NCI-H2196 treated with DMSO at 0.1 percent for 48 hours (cell line): ENCODE measurements around the gene MEOX1.

Experiments used
- DNase-seq: peaks from one replicate; lab custom pipeline; 2025; ENCODE audit not compliant: unreplicated experiment; lab: John Stamatoyannopoulos, UW

The MEOX1 gene

GRCh38 chr17:43658900-43659299, 2.8 kb downstream of the MEOX1 start:
- no peak for DNase-seq

GRCh38 chr17:43655693-43656255, 5.9 kb downstream of the MEOX1 start:
- no peak for DNase-seq

GRCh38 chr17:43652124-43652480, 9.6 kb downstream of the MEOX1 start:
- no peak for DNase-seq

GRCh38 chr17:43650471-43650870, 11.3 kb downstream of the MEOX1 start:
- no peak for DNase-seq

DNA sequence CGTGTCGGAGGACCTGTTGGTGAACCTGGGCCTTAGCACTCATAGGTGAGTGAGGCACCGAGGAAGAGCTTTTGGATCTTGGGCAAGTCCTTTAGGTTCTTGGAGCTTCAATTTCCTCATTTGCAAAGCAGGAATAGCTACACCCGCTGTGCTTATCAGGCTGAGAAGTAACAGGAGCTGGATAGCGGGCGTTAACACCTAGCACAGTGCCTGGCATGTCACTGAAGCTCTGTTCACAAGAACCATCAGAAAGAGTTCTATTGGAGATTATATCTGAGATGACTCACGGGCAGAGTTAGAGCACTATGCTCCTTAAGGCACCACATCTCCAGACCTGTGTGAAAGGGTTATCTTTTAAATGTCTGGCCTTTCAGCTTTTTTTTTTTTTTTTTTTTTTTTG, 12.8 kb downstream of the MEOX1 start:
- no peak for DNase-seq

GRCh38 chr17:43645765-43646481, 15.8 kb downstream of the MEOX1 start:
- no peak for DNase-seq

DNA sequence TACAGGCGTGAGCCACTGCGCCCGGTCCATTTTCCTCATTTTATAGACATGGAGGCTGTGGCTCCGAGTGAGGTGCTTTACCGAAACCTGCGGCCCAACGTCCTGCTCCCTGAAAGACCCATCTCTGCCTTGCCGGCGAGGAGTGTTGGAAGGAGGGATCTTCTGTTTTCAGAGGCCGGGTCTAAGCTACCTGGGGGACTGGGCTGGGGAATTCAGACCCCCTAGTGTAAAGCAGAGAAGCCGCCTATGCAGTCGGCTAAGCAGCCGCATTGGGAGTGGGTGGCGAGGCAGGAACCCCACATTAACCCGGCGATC, 16.3 kb downstream of the MEOX1 start:
- DNase-seq = no peak

DNA sequence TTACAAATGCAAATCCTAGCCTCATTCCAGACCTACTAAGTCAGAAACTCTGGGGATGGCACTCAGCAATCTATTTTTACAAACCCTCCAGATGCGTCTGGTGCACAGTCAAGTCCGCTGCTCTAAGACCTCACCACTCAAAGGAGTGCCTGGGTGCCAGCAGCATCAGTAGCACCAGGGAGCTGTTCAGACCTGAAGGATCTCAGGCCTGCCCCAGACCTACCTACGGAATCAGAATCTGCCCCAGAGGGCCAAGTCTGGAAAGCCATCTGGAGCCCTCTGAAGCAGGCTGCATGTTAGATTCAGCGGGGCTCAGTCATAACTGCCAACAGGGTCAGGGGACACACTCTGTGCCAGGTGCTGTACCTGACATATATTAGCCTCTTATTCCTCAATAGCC, 17.6 kb downstream of the MEOX1 start:
- DNase-seq = no peak

- no peak for DNase-seq
Observed at GRCh38 chr17:43641416-43641815, 20.3 kb downstream of the MEOX1 start.

GRCh38 chr17:43640491-43641252, 21.1 kb downstream of the MEOX1 start:
- no peak for DNase-seq

DNA sequence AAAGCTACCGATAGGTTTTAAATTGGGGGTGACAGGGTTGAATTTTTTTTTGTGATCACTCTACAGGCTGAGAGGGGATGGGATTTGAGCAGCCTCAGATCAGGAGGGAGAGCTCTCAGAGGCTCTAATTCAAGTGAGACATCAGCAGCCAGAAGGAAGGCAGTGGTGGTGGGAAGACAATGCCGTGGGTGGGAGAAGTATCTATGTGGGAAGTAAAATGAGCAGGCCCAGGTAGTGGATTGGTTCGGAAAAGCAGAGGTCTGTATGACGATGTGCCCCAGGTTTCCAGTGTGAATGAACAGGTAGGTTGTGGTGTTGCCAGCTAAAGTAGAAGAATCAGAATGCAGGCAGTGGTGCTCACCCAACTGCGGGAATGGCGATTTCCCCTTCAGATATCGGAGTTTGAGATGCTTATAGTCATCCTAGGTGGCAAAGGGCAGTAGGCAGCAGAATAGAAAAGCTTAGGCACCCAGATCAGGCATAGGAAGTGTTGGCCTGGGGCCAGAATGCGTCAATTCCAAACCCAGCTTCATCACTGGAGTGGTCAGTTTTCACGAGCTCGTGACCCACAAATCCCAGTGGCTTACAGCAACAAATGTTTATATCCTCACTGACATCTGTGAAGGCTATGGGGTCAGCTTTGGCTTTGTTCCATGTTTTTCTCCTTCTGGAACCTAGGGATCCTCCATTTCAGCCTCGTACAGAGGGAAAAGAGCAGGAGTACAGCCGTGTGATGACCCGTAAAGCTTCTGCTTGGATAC, 24.0 kb downstream of the MEOX1 start:
- no peak for DNase-seq

DNA sequence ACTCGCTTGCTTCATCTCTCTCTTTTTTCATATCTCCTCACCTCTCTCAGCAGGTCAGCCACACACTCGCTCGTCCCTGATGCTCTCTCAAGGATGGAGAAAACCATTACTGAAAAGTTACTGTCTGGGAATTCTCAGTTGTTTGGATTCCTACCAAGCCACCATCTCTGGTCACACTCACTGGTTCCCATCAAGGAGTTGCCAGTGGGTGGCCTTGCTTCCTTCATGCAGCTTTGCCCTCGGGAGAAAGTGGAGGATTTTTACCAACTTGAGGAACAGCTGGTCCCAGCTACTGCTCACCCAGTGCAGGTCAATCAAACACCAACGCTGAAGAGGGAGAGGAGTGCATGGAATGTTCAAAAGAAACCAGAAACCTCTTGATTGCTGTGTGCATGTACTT, 25.3 kb downstream of the MEOX1 start:
- DNase-seq = no peak

DNA sequence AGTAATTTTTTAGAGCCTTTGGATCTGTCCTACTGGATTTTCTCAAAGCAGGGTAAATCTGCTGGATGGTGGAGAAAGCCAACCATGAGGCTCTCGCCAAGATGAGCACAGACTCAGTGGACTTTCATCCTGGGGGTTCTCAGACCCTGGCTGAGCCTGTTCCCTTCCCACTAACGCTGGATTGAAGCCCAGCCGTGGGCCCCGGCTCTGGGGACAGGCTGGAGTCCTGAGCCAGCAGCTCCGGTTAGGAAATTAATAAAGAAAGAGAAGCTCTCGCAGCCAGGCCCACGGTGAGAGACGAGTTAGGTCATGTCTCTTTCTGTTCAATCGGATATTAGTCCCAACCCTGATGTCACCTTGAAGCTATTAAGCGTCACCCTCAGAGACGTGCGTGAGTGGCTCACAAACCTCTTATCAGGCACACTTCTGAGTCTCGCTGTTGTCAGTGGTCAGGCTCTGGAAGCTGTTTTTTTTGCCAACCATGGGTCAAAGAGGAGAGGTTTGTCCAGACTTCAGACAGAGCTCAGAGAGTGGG, 27.1 kb downstream of the MEOX1 start:
- DNase-seq = no peak

DNA sequence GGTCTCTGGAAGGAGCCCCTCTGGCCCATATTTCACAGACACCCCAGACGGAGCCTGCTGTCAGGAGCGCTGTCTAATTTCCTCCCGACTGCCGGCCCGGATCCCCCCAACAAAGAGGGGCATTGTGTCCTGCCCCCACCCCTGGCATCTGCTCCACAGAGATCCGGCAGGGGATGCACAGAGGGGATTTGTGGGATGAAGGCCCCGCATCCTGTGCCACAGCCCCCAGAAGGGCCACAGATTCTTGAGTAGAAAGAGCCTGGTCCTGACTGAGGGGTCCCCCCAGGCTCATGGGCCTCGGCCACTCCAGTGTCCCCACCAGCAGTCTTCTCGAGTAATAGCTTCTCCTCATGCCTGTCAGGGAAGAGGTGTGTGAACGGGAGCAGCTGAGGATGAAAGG, 29.5 kb downstream of the MEOX1 start:
- no peak for DNase-seq

DNA sequence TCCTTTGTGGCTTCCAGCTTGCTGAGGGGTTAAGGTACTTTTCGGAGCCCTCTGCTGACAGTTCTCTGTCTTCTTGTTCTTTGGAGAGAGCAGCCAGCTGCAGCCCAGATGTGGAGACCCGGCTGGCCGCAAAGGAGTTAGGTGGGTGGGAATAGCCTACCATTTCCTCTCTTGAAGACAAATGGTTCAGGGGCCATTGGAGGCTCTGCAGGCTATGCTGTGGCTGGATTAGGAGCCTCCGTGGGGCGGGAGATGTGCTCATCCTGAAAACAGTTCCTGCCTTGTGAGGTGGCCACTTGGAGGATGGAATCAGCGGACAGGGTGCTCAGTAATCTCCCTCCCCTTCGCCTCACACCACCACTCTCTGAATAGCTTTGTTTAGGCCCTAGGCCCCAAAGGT, 30.3 kb downstream of the MEOX1 start:
- DNase-seq = no peak

DNA sequence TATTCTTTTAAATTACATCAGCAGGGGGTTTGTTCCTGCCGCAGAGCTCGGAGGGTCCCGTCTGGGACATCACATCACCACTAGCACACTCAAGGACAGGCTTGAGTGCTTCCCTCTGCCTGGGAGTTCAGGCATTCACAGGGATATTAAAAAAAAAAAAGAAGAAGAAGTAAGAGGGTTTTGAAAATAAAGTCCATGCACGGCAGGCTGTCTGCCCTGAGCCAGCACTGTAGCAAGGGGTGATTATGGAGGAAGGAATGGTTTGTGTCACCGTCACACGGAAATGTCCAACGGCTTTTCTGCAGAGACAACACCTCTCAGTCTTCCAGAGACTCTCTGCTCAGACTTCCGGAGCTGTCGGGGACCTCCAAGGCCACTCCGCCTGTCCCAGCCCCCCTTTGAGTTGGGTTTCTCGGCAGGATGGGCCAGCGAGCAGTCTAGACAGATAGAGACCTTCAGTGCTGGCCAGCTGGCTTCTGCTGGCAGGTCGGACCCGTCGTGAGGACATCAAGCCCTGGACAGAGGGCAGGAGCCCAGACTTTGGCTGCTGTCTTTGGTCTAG, 33.6 kb downstream of the MEOX1 start:
- no peak for DNase-seq

- DNase-seq = no peak
Observed at GRCh38 chr17:43627653-43628052, 34.1 kb downstream of the MEOX1 start.

- no peak for DNase-seq
Observed at GRCh38 chr17:43626023-43626422, 35.7 kb downstream of the MEOX1 start.

DNA sequence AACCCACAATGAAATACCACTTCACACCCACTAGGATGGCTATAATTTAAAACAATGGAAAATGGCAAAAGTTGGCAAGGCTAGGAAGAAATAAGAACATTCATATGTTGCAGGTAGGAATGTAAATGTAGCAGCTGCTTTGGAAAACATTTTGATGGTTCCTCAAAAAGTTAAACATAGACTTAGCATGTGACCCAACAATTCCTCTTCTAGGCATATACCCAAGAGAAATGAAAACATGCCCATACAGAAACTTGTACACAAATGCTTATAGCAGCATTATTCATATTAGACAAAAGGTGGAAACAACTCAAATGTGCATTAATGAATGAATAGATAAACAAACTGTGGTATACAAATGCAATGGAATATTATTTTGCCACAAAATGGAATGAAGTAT, 36.1 kb downstream of the MEOX1 start:
- DNase-seq = no peak

- DNase-seq = no peak
Observed at GRCh38 chr17:43620581-43620980, 41.1 kb downstream of the MEOX1 start.

DNA sequence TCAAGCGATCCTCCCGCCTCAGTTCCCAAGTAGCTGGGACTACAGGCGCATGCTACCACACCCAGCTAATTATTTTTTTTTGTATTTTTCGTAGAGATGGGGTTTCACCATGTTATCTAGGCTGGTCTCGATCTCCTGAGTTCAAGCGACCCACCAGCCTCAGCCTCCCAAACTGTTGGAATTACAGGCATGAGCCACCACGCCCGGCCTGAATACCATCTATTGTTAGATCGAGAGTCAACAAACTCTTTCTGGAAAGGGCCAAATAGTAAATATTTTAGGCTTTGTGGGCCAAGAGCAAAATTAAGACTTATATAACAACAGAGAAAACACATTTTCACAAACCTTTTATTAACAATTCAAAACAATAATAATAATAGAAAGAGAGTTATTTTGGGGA, 41.6 kb downstream of the MEOX1 start:
- DNase-seq = no peak
